ENCODE data around the gene TMEM42.

Gene TMEM42

DNA sequence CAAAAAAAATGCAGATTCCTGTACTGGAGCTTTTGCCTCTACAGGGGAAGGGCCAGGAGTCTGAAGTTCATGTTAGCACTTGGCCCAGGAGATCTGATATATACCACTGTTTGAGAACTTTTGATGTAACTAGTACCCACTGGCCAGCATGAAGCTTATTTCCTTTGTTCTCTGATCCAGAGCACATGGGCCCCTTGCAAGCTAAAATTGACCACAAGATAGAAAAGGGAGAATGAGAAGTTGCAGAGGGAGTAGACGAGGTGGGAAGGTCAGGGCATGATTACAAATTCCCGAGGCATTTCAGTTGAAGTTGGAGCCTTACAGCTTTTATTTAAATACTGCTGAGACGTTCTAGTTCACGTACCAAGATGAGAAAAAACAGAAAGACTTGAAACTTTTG is 40.9 kb downstream of the TMEM42 start:
- no peak overlapping the region for H2BK12ac ChIP-seq (ENCODE audit: low read length in 2 of 2)
- peaks cover 3 to 54% of the 10 kb centered on the region in 2 experiments for H3K27me3 ChIP-seq (ENCODE audit: control insufficient read depth in 1 of 2, insufficient read depth in 1 of 2, low read length in 2 of 2)
- no peaks in the 10 kb centered on the region for H3K79me1 ChIP-seq (replicated peaks; ENCODE audit: low read length, poor library complexity, severe bottlenecking)
- H2BK5ac ChIP-seq (ENCODE audit: low read depth, low read length, poor library complexity, severe bottlenecking) = no peak overlapping the region
- H3K18ac ChIP-seq (ENCODE audit: low read depth in 1 of 2, low read length in 2 of 2) = no peak overlapping the region
- no peak overlapping the region for H2BK15ac ChIP-seq (ENCODE audit: low read depth, poor library complexity, severe bottlenecking)
- H3K4me3 ChIP-seq (ENCODE audit: insufficient read depth in 1 of 2, low read depth in 1 of 2, low read length in 2 of 2) = no peak overlapping the region
- no peak overlapping the region for H3K14ac ChIP-seq (ENCODE audit: low read length in 2 of 2)
- H3K23ac ChIP-seq (ENCODE audit: low read length in 2 of 2) = no peak overlapping the region
- no peak overlapping the region for H3K27ac ChIP-seq (ENCODE audit: low read length, poor library complexity, severe bottlenecking)
- H3K9me3 ChIP-seq (ENCODE audit: control insufficient read depth, low read length) = peaks cover 11% of the 10 kb centered on the region
- no peak overlapping the region for H3K9ac ChIP-seq (ENCODE audit: low read length)
- 52% methylated on average over 4 of the region's 4 CpGs for WGBS
- H3K36me3 ChIP-seq (ENCODE audit: control insufficient read depth in 1 of 2, insufficient read depth in 2 of 2, low read depth in 1 of 2, low read length in 2 of 2) = no peaks in the 10 kb centered on the region
- H2AK5ac ChIP-seq (ENCODE audit: low read length, severe bottlenecking) = no peak overlapping the region
- H4K91ac ChIP-seq (ENCODE audit: low read length) = no peak overlapping the region
- H3K4ac ChIP-seq (ENCODE audit: low read depth in 1 of 2, low read length in 2 of 2) = no peak overlapping the region
- H2BK120ac ChIP-seq (ENCODE audit: low read depth, low read length) = no peak overlapping the region
- H4K8ac ChIP-seq (ENCODE audit: low read length) = no peak overlapping the region
- no peak for DNase-seq
- H3K4me2 ChIP-seq (ENCODE audit: low read length, poor library complexity, severe bottlenecking) = no peak overlapping the region
- no peak overlapping the region for H2AFZ ChIP-seq (ENCODE audit: low read depth, low read length)
- H3K4me1 ChIP-seq (ENCODE audit: control insufficient read depth, insufficient read depth, low read depth, low read length) = no peaks in the 10 kb centered on the region

DNA sequence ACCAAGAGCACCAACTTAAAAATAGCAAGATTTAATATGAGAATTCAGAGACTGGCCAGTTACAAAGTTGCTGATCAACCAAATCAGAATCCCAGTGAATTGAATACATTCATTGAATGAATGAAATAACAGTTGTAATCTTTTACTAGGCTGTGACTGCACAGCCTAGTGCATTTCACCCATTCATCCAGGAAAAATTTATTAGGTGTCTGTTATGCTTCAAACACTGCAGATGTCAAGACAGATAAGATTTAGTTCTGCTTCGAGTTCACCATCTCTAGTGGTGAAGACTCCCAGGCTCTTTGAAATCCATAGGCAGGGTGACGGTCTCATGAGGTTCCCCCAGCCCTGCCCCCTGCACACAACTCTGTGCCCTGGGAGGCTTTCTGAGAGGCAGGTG is 41.6 kb downstream of the TMEM42 start:
- Histone ChIP-seq H4K8ac (ENCODE audit: low read length) (no peak overlapping the region), H3K27ac (ENCODE audit: low read length, poor library complexity, severe bottlenecking) (no peak overlapping the region), H2AFZ (ENCODE audit: low read depth, low read length) (no peak overlapping the region), H3K9me3 (ENCODE audit: control insufficient read depth, low read length) (peaks cover 11% of the 10 kb centered on the region), H4K91ac (ENCODE audit: low read length) (no peak overlapping the region), H3K4me1 (ENCODE audit: control insufficient read depth, insufficient read depth, low read depth, low read length) (no peaks in the 10 kb centered on the region), H3K14ac (ENCODE audit: low read length in 2 of 2) (no peak overlapping the region), H3K4me3 (ENCODE audit: insufficient read depth in 1 of 2, low read depth in 1 of 2, low read length in 2 of 2) (no peak overlapping the region), H3K36me3 (ENCODE audit: control insufficient read depth in 1 of 2, insufficient read depth in 2 of 2, low read depth in 1 of 2, low read length in 2 of 2) (no peaks in the 10 kb centered on the region), H2BK5ac (ENCODE audit: low read depth, low read length, poor library complexity, severe bottlenecking) (no peak overlapping the region), H2BK15ac (ENCODE audit: low read depth, poor library complexity, severe bottlenecking) (no peak overlapping the region), H3K79me1 (replicated peaks; ENCODE audit: low read length, poor library complexity, severe bottlenecking) (no peaks in the 10 kb centered on the region), H3K4me2 (ENCODE audit: low read length, poor library complexity, severe bottlenecking) (no peak overlapping the region), H3K23ac (ENCODE audit: low read length in 2 of 2) (no peak overlapping the region), H3K9ac (ENCODE audit: low read length) (no peak overlapping the region), H2BK120ac (ENCODE audit: low read depth, low read length) (no peak overlapping the region), H3K4ac (ENCODE audit: low read depth in 1 of 2, low read length in 2 of 2) (no peak overlapping the region), H2AK5ac (ENCODE audit: low read length, severe bottlenecking) (no peak overlapping the region), H2BK12ac (ENCODE audit: low read length in 2 of 2) (no peak overlapping the region), H3K18ac (ENCODE audit: low read depth in 1 of 2, low read length in 2 of 2) (no peak overlapping the region), H3K27me3 (ENCODE audit: control insufficient read depth in 1 of 2, insufficient read depth in 1 of 2, low read length in 2 of 2) (peaks cover 3 to 53% of the 10 kb centered on the region in 2 experiments)
- no peak for DNase-seq
- WGBS = 34% methylated on average over 2 of the region's 2 CpGs

DNA sequence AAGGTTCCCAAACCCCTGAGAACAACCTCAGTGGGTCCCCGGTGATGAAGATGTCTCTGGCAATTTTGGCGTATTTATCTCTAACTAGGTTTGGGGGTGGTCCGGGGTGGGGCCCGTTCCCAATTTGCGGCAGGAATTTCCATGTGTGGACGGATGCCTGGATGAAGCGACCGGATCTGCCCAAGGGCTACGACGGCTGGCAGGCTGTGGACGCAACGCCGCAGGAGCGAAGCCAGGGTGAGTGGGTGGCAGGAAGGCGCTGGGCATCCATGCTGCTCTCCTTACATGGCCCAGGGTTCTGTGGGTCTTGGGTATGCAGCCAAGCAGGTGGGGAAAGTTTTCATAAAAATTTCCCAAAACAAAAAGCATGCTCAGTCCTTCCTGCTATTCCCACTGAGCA is 42.0 kb downstream of the TMEM42 start:
- Histone ChIP-seq H3K36me3 (ENCODE audit: control insufficient read depth in 1 of 2, insufficient read depth in 2 of 2, low read depth in 1 of 2, low read length in 2 of 2) (no peaks in the 10 kb centered on the region), H3K9ac (ENCODE audit: low read length) (no peak overlapping the region), H3K4ac (ENCODE audit: low read depth in 1 of 2, low read length in 2 of 2) (no peak overlapping the region), H3K18ac (ENCODE audit: low read depth in 1 of 2, low read length in 2 of 2) (no peak overlapping the region), H3K27ac (ENCODE audit: low read length, poor library complexity, severe bottlenecking) (no peak overlapping the region), H2AFZ (ENCODE audit: low read depth, low read length) (no peak overlapping the region), H3K23ac (ENCODE audit: low read length in 2 of 2) (no peak overlapping the region), H3K27me3 (ENCODE audit: control insufficient read depth in 1 of 2, insufficient read depth in 1 of 2, low read length in 2 of 2) (peaks cover 3 to 49% of the 10 kb centered on the region in 2 experiments), H2BK15ac (ENCODE audit: low read depth, poor library complexity, severe bottlenecking) (no peak overlapping the region), H3K14ac (ENCODE audit: low read length in 2 of 2) (peak overlapping the region in 1 of 2 experiments; percentile 83), H4K91ac (ENCODE audit: low read length) (no peak overlapping the region), H2BK5ac (ENCODE audit: low read depth, low read length, poor library complexity, severe bottlenecking) (no peak overlapping the region), H2BK120ac (ENCODE audit: low read depth, low read length) (no peak overlapping the region), H3K9me3 (ENCODE audit: control insufficient read depth, low read length) (peaks cover 13% of the 10 kb centered on the region), H4K8ac (ENCODE audit: low read length) (no peak overlapping the region), H2BK12ac (ENCODE audit: low read length in 2 of 2) (no peak overlapping the region), H3K4me2 (ENCODE audit: low read length, poor library complexity, severe bottlenecking) (no peak overlapping the region), H3K4me3 (ENCODE audit: insufficient read depth in 1 of 2, low read depth in 1 of 2, low read length in 2 of 2) (peak overlapping the region in 1 of 2 experiments; percentile 32), H2AK5ac (ENCODE audit: low read length, severe bottlenecking) (no peak overlapping the region), H3K79me1 (replicated peaks; ENCODE audit: low read length, poor library complexity, severe bottlenecking) (no peaks in the 10 kb centered on the region), H3K4me1 (ENCODE audit: control insufficient read depth, insufficient read depth, low read depth, low read length) (no peaks in the 10 kb centered on the region)
- 98% methylated on average over 15 of the region's 15 CpGs for WGBS
- DNase-seq = no peak

DNA sequence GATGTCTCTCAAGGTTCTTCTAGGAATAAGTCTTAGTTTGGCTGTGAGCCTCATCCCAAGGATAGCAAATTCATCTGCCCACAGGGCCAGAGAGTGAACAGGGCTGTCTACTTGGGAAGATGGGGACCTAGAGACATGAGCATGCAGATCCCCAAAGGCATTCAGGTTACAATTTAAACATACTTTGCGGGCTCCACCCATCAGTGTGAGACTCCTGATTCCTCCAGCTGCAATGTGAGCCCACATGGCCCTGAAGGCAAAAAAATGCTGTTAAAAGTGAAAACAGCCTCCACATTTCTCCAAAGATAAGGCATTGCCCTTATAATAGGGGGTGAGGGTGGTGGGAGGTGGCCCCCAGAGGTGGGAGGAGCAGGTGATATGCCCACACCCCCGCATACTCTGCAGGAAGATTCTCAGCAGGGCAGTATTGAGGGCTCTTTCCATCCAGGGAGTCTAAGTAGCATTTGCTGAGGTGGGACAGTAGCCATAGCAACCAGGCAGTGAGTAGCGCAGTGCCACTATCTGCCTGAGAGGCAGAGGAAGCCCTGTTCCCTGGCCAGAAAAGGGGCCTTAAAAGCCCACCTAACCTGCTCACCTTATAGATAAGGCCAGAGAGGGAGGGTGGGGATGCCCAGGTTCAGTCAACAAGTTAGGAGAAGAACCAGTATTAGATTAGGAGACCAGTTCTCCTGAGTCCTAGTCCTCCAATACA is 43.9 kb downstream of the TMEM42 start:
- no peak overlapping the region for H3K4me2 ChIP-seq (ENCODE audit: low read length, poor library complexity, severe bottlenecking)
- no peak overlapping the region for H4K8ac ChIP-seq (ENCODE audit: low read length)
- H3K36me3 ChIP-seq (ENCODE audit: control insufficient read depth in 1 of 2, insufficient read depth in 2 of 2, low read depth in 1 of 2, low read length in 2 of 2) = no peaks in the 10 kb centered on the region
- H2AK5ac ChIP-seq (ENCODE audit: low read length, severe bottlenecking) = no peak overlapping the region
- H3K23ac ChIP-seq (ENCODE audit: low read length in 2 of 2) = no peak overlapping the region
- peak overlapping the region in 1 of 2 experiments; percentile 8 for H3K4me3 ChIP-seq (ENCODE audit: insufficient read depth in 1 of 2, low read depth in 1 of 2, low read length in 2 of 2)
- peaks cover 0 to 47% of the 10 kb centered on the region in 2 experiments for H3K27me3 ChIP-seq (ENCODE audit: control insufficient read depth in 1 of 2, insufficient read depth in 1 of 2, low read length in 2 of 2)
- no peak for DNase-seq
- no peak overlapping the region for H2BK15ac ChIP-seq (ENCODE audit: low read depth, poor library complexity, severe bottlenecking)
- no peak overlapping the region for H3K9ac ChIP-seq (ENCODE audit: low read length)
- H3K79me1 ChIP-seq (replicated peaks; ENCODE audit: low read length, poor library complexity, severe bottlenecking) = no peaks in the 10 kb centered on the region
- no peak overlapping the region for H2BK5ac ChIP-seq (ENCODE audit: low read depth, low read length, poor library complexity, severe bottlenecking)
- WGBS = 83% methylated on average over 3 of the region's 3 CpGs
- H2BK120ac ChIP-seq (ENCODE audit: low read depth, low read length) = no peak overlapping the region
- no peak overlapping the region for H4K91ac ChIP-seq (ENCODE audit: low read length)
- no peak overlapping the region for H2AFZ ChIP-seq (ENCODE audit: low read depth, low read length)
- no peak overlapping the region for H3K14ac ChIP-seq (ENCODE audit: low read length in 2 of 2)
- no peak overlapping the region for H3K27ac ChIP-seq (ENCODE audit: low read length, poor library complexity, severe bottlenecking)
- H3K9me3 ChIP-seq (ENCODE audit: control insufficient read depth, low read length) = peaks cover 29% of the 10 kb centered on the region
- H3K18ac ChIP-seq (ENCODE audit: low read depth in 1 of 2, low read length in 2 of 2) = no peak overlapping the region
- H2BK12ac ChIP-seq (ENCODE audit: low read length in 2 of 2) = no peak overlapping the region
- H3K4ac ChIP-seq (ENCODE audit: low read depth in 1 of 2, low read length in 2 of 2) = no peak overlapping the region
- H3K4me1 ChIP-seq (ENCODE audit: control insufficient read depth, insufficient read depth, low read depth, low read length) = no peaks in the 10 kb centered on the region

Measured in mesenchymal stem cell (in vitro differentiated cells and primary cell).